ENCODE results near the gene SEC23IP.

SEC23IP gene

DNA sequence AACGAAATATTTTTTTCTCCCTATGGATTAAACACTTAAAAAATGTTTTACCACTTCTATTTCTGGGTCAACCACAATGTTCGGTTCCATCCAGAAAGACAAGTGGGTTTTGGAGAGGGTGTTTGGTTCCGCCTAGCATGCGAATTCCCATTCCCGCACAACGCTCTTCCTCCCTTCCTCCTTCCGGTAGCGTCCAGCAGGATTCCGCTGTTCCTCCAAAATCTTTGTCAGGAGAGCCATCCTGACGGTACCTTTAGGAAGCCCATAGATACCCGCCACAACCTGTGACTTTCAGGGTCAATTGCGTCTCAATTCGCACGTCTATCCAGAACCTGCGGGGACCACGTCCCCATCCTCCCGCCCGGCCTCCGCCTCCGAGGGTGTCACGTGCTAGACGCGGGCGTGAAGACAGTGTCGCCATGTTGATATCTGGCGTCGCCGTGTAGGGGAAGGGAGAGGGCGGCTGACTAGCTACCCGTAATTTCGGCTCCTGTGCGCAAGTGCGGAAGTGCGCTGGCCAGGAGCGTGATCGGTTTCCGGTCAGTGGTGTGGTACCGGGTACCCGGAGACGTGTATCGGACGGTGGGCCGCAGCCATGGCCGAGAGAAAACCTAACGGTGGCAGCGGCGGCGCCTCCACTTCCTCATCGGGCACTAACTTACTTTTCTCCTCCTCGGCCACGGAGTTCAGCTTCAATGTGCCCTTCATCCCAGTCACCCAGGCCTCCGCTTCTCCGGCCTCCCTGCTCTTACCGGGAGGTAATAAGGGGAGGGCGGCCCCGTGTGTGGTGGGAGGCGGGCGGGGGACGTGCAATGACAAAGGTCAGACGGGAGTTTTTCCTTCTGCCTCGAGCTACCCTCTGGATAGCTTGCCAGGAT is at the start of gene SEC23IP:
Gene SEC23IP (plus strand): TSS at position 543 of the 878 bp plus-strand sequence. CDS start 53 bp downstream, at position 596.
- POLR2A ChIA-PET (ENCODE audit: low non-redundant PET) = interaction anchor here (0.6 to 0.8 kb wide), 2 partner anchors 20 to 48 kb away, joined by 3 to 9 read pairs; partner anchors contain the start of gene MCMBP
- DNase-seq (ENCODE audit: low spot score) = peak; percentile 95
- TF ChIP-seq, protein P1, sequence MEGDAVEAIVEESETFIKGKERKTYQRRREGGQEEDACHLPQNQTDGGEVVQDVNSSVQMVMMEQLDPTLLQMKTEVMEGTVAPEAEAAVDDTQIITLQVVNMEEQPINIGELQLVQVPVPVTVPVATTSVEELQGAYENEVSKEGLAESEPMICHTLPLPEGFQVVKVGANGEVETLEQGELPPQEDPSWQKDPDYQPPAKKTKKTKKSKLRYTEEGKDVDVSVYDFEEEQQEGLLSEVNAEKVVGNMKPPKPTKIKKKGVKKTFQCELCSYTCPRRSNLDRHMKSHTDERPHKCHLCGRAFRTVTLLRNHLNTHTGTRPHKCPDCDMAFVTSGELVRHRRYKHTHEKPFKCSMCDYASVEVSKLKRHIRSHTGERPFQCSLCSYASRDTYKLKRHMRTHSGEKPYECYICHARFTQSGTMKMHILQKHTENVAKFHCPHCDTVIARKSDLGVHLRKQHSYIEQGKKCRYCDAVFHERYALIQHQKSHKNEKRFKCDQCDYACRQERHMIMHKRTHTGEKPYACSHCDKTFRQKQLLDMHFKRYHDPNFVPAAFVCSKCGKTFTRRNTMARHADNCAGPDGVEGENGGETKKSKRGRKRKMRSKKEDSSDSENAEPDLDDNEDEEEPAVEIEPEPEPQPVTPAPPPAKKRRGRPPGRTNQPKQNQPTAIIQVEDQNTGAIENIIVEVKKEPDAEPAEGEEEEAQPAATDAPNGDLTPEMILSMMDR (conservative IDR thresholded peaks at IDR 0.05; ENCODE audit: low read depth) = no peak
- H3K27ac ChIP-seq = peak within 1 kb of the TSS; percentile 84
- CTCF ChIA-PET = no interaction called here

DNA sequence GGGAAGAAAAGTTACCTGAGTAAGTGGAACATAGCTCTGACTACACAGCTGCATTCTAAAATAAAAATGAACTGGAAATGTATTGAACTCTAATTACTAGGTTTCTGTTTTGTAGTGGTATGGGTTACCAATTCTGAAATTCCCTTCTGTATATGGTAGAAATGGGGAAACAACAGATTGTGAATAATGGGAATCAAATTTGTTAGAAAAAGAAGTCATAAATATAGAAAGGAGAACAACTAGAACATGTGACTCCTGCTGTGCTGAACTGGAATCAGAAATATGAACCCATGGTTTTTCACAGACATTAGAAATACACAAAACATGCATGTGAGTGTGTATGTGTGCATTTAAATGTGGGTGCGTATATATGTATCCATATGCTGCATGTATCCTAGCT is 46.9 kb upstream of the SEC23IP start:
- ChIA-PET CTCF (interaction anchor here (0.8 kb wide), 1 partner anchor 238 kb away, joined by 5 read pairs; no protein-coding TSS in a partner anchor), POLR2A (ENCODE audit: low non-redundant PET) (no interaction called here)
- no peak overlapping the region for H3K27ac ChIP-seq
- TF ChIP-seq, protein P1 (conservative IDR thresholded peaks at IDR 0.05; ENCODE audit: low read depth) = no peak
- no peak for DNase-seq (ENCODE audit: low spot score)

DNA sequence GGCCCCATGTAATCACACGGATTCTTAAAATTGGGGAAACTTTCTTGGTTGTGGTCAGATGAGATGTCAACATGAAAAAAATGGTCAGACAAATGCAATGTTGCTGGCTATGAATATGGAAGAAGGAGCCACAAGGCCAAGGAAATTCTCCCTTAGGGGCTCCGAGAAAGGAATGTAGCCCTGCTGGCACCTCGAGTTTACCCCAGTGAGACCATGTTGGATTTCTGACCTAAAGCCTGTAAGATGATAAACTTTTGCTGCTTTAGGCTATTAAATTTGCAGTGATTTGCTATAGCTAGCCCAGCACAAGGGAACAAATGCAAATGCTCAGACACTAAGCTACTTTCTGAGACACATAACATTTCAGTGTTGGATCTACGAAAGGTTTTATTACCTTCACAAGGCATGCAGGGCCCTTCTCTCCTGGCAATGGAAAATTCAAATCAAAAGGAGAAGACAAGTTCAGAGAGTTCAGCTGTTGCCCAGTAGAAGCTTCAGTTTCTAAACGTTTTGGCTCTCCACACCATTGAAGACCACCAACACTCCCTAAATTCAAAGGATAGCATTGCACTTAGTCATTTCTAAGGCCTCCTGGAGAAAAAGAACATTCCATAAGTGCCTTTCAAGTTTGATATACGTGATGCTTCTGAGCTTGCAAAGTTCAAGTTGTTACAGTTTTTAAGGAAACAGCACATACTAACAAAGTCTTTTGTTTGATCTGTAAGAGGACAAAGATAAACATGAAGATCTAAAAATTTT is 43.3 kb upstream of the SEC23IP start:
- ChIA-PET CTCF (interaction anchor here (0.7 kb wide), 1 partner anchor 261 kb away, joined by 3 read pairs; no protein-coding TSS in a partner anchor), POLR2A (ENCODE audit: low non-redundant PET) (no interaction called here)
- DNase-seq (ENCODE audit: low spot score) = peak; percentile 19
- TF ChIP-seq, protein P1 (conservative IDR thresholded peaks at IDR 0.05; ENCODE audit: low read depth) = no peak
- H3K27ac ChIP-seq = no peak overlapping the region

DNA sequence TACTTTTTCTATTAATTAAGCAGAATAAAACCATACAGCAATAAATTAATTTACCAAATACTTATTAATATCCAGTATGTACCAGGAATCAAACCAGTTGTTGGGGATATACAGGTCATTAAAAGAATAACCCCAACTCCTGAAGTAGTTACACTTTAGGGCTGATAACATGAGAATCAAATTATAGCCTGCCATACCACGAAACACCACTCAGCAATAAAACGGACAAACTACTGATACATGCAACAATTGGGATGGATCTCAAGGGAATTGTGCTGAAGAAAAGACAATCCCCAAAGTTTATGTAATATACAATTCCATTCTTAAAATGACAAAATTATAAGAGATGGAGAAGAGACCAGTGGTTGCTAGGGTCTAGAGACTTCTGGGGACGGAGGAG is 42.6 kb upstream of the SEC23IP start:
- ChIA-PET POLR2A (ENCODE audit: low non-redundant PET) (no interaction called here), CTCF (no interaction called here)
- TF ChIP-seq, protein P1 (conservative IDR thresholded peaks at IDR 0.05; ENCODE audit: low read depth) = no peak
- DNase-seq (ENCODE audit: low spot score) = no peak
- H3K27ac ChIP-seq = no peak overlapping the region

DNA sequence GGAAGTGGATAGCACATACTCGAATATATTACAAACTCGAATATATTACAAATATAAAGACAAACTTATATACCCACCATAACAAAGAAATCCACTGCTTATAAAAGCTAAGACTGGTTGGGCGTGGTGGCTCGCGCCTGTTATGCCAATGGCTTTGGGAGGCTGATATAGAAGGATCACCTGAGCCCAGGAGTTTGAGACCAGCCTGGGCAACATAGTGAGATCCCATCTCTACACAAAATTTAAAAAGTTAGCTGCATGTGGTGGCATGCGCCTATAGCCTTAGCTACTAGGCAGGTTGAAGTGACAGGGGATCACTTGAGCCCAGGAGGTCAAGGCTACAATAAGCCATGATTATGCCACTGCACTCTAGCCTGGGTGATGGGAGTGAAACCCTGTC is 40.3 kb upstream of the SEC23IP start:
- DNase-seq (ENCODE audit: low spot score) = no peak
- no peak overlapping the region for H3K27ac ChIP-seq
- POLR2A ChIA-PET (ENCODE audit: low non-redundant PET) = no interaction called here
- CTCF ChIA-PET = no interaction called here
- TF ChIP-seq, protein P1 (conservative IDR thresholded peaks at IDR 0.05; ENCODE audit: low read depth) = no peak

DNA sequence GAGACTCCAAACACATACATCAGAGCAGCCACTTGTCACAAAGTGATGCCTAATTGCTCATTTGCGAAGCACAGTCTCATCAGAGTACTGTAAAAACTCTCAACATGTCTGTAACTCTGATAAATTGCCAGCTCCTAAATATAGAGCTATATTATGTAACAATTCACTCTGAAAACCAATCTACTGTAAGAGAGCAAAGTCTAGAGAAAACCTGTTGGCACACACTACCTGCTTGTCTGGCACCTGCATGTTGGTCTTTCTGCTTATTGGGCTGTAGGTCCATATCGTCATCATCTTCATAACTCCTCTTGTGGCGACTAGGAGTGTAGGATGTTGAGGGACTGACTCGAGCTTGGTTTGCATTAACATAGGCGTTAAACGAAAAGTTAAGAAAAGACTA is 39.7 kb upstream of the SEC23IP start:
- DNase-seq (ENCODE audit: low spot score) = no peak
- ChIA-PET POLR2A (ENCODE audit: low non-redundant PET) (no interaction called here), CTCF (no interaction called here)
- no peak overlapping the region for H3K27ac ChIP-seq
- TF ChIP-seq, protein P1 (conservative IDR thresholded peaks at IDR 0.05; ENCODE audit: low read depth) = no peak

Data from RWPE1 (cell line).